ENCODE data around the gene SIGLEC14.

The SIGLEC14 gene

GRCh38 chr19:51593138-51593890, 53.3 kb downstream of the SIGLEC14 start:
- H3K79me2 ChIP-seq (ENCODE audit: control insufficient read depth, low read length), result no peaks in the 10 kb centered on the region
- no peaks in the 10 kb centered on the region for H3K9me2 ChIP-seq (replicated peaks; ENCODE audit: control insufficient read depth, low read length)
- H3K4me3 ChIP-seq (ENCODE audit: low read length), result peak overlapping the region; percentile 92
- H3F3A ChIP-seq (ENCODE audit: control insufficient read depth, insufficient read depth), result 0 out of 2 replicates have a peak, but pooled peaks cover 3% of the 10 kb centered on the region
- peaks cover 13% of the 10 kb centered on the region for H3K4me1 ChIP-seq (ENCODE audit: control insufficient read depth, low read length)
- H3K36me3 ChIP-seq (ENCODE audit: control insufficient read depth, low read length), result peaks cover under 1% of the 10 kb centered on the region; the same call in 1 of the 2 replicates
- 0 out of 2 replicates have a peak, but pooled peaks cover under 1% of the 10 kb centered on the region for H3K9me3 ChIP-seq (ENCODE audit: control insufficient read depth, insufficient read depth, low read length)
- H3K27me3 ChIP-seq (ENCODE audit: control insufficient read depth, low read length), result no peaks in the 10 kb centered on the region
- H4K20me1 ChIP-seq (ENCODE audit: control insufficient read depth, insufficient read depth, low read depth, low read length), result no peaks in the 10 kb centered on the region
- peak overlapping the region; percentile 88 for H3K4me2 ChIP-seq (ENCODE audit: low read length)
- no peak overlapping the region for H3K27ac ChIP-seq (ENCODE audit: low read depth, low read length)
- TF ChIP-seq, protein P1, sequence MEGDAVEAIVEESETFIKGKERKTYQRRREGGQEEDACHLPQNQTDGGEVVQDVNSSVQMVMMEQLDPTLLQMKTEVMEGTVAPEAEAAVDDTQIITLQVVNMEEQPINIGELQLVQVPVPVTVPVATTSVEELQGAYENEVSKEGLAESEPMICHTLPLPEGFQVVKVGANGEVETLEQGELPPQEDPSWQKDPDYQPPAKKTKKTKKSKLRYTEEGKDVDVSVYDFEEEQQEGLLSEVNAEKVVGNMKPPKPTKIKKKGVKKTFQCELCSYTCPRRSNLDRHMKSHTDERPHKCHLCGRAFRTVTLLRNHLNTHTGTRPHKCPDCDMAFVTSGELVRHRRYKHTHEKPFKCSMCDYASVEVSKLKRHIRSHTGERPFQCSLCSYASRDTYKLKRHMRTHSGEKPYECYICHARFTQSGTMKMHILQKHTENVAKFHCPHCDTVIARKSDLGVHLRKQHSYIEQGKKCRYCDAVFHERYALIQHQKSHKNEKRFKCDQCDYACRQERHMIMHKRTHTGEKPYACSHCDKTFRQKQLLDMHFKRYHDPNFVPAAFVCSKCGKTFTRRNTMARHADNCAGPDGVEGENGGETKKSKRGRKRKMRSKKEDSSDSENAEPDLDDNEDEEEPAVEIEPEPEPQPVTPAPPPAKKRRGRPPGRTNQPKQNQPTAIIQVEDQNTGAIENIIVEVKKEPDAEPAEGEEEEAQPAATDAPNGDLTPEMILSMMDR (IDR thresholded peaks at IDR 0.05; ENCODE audit: low read depth, low read length, poor library complexity, severe bottlenecking), result no peak
- no peak for TF ChIP-seq EZH2phosphoT487 (IDR thresholded peaks at IDR 0.05; ENCODE audit: borderline replicate concordance, low read length)
